Measurements from ENCODE around the gene LPP. TPM values are rescaled to one million over a fixed set of nuclear protein-coding genes. Genes with fewer than 3 reads are reported as not detected.

LPP gene
- total RNA-seq, 1 donor from 2014 or later: 79.6 TPM

- intact Hi-C loops (cut with micrococcal nuclease): no loop called here
Measured at GRCh38 chr3:188243124-188243795, 89.3 kb downstream of the LPP start.

GRCh38 chr3:188244395-188244861 lies 90.5 kb downstream of the LPP start:
- intact Hi-C loops (cut with micrococcal nuclease): no loop called here

DNA sequence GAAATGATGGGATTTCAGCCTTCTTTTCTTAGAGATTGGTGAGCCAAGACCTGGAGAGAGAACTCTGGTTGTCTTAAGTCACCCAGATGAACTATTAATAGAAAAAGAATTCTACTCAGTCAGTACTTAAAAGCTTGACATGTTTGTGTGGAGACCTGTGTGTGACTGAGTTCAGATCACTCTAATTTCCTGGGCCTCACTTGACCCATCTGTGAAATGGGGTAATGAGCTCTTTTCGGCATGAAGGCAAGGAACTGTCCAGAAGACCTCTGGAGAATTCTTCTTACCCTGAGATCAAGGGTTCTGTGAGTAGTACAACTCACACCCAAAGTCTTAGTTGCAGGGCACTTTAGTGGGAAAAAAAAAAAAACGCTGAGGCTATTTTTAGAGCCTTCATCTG lies 92.9 kb downstream of the LPP start:
- intact Hi-C loops (cut with micrococcal nuclease): no loop called here

DNA sequence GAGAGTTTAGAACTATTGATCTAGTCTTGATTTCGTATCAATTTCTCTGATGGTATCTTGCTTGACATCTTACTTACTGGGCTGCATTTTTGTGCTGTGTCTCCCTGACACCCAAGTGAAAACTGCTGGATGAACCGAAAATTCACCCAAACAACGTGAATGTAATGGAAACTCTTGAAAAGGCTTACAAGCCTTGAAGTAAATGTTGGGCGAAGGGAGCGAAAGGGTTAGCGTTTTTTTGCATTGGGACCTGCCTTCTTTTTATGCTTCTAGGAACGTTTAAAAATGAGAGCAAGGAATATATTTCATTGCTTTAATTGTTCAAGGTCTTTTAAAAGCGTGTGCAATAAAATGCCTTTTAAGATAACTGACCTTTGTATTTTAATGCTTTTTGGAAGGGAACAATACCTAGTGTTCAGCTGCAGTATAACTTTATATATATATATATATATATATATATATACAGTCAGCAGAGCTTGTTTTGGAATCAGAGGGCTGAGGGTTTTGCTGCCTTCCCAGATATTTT lies 94.1 kb downstream of the LPP start:
- intact Hi-C loops (cut with micrococcal nuclease): no loop called here

- intact Hi-C loops (cut with micrococcal nuclease): no loop called here
Measured at GRCh38 chr3:188253123-188253793, 99.3 kb downstream of the LPP start.

DNA sequence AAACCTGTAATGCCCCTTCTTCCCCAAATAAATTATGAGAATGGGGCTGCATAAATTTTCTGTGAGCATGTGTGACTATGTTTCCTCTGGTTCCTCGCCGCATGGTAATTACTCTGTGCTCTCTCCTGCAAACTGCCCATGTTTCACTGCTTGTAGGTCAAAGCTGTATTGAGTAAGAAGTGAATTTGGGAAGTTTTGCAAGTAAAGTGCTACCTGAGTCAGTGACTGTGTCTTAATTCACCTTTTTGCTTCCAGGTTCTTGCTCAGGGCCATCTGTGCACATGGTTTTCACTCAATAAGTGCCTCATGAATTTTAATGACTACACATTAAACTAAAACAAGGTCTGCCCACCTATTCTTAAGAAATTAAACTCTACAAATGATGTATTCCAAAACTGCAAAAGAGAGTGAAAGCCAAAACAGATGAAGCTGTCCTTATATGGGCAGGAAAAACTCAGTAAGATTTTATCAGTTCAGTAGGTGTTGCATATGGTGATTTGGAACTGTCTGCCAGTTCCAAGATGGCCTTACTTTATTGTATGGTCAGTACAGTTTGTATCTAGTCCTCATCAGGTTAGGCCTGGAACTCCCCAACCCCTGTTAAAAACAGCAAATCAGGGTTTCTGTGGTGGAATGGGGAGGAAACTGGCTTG lies 100.0 kb downstream of the LPP start:
- intact Hi-C loops (cut with micrococcal nuclease): no loop called here

- intact Hi-C loops (cut with micrococcal nuclease): no loop called here
Measured at GRCh38 chr3:188254520-188255070, 100.6 kb downstream of the LPP start.

- intact Hi-C loops (cut with micrococcal nuclease): no loop called here
Measured at GRCh38 chr3:188255190-188255589, 101.2 kb downstream of the LPP start.

DNA sequence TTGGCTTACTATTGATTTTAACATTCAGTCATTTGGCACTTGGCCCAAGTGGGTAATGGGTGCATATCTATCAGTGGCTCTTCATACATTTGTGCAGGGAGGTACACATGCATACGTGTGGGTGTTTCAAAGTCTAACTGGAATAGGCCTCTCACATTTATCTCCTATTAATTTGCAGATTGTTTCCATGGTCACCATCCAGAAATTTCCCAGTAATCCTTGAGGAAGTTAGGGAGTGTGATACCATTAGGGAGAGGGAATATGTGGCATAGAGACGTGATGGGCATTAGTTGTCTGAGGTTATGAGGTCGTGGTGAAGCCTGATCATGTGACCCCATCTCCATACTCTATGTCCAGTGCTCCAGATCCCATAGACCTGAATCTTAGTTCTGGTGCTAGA lies 102.8 kb downstream of the LPP start:
- intact Hi-C loops (cut with micrococcal nuclease): no loop called here

DNA sequence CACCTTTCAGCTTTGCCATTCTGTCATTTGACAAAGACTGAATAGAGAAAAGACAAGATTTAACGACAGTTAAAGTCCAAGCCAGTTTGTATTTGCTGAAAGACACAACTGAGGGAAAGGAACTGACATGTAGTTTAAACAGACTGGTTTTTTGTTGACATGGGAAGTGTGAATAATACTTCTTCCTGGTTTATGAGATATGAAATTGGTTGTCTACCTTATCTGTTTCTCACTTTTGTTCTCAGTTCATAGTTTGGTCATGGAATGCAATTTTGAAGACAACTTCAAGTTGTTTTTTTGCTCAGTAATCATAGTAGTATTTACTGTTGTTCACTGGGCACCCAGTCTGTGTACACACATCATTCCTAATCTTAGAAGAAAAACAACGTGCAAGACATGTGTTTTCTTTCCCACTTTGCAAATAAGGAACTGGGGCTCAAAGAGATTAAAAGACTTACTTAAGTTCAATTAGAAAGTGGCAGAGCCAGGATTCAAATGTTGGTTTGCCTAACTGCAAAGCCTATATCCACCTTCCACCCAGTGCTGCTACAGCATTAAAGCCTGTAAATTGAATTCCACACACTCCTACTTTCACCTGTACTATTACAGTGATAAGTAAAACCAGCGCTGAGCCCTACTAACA lies 103.5 kb downstream of the LPP start:
- intact Hi-C loops (cut with micrococcal nuclease): no loop called here

- intact Hi-C loops (cut with micrococcal nuclease): no loop called here
Measured at GRCh38 chr3:188259191-188259590, 105.2 kb downstream of the LPP start.

GRCh38 chr3:188259596-188259995 lies 105.6 kb downstream of the LPP start:
- intact Hi-C loops (cut with micrococcal nuclease): no loop called here

- intact Hi-C loops (cut with micrococcal nuclease): no loop called here
Measured at GRCh38 chr3:188261011-188261410, 107.1 kb downstream of the LPP start.

DNA sequence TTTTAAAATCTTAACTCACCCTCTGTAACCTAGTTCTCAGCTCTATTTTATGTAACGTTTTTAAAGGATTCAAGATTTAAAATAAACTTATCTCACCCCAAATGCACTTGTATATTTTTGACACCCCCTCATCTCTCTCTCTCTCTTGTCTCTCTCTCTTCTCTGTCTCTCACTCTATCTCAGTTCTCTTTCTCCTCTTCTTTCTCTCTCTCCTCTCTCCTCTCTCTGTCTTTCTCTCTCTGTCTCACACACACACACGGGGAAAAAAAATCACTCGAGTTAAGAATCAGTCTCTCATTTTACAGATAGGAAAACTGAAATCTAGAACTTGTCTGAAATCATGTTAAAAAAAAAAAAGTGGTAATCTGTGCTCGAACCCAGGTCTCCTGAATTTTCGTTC lies 108.5 kb downstream of the LPP start:
- intact Hi-C loops (cut with micrococcal nuclease): no loop called here

DNA sequence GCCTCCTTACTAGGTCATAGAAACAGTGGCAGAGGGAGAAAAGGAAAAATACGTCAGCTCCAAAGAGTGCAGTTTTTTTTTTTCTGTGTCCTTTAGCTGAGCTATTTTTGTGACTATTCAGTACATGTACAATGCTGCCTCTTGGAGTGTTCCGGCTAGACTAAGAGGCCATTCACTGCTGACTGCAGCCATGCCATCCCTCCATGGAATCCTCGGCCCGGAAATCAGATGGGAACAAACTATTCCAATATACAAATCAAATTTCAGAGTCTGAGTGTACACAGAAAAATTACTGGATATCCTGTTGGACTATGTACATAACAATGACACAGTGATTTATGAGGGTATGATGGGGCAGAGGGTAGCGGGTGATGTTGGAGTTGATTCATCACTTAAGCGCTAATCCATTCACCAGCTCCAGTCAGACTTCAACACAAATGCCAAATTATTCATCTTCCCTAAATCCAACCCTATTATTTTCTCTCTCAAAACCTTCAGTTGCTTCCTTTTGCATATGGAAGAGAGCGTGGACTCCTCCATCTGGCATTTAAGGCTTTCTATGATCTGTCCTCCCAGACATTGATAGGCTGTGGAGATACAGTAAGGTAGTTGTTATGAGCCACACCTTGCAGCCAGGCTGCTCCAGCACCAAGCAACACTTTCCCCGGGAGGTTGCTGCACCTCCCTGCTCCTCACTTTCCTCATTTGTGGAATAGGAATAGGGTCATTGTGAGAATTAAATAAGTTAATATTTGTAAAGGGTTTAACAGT lies 109.1 kb downstream of the LPP start:
- intact Hi-C loops (cut with micrococcal nuclease): no loop called here

GRCh38 chr3:188264226-188265207 lies 110.6 kb downstream of the LPP start:
- intact Hi-C loops (cut with micrococcal nuclease): no loop called here

DNA sequence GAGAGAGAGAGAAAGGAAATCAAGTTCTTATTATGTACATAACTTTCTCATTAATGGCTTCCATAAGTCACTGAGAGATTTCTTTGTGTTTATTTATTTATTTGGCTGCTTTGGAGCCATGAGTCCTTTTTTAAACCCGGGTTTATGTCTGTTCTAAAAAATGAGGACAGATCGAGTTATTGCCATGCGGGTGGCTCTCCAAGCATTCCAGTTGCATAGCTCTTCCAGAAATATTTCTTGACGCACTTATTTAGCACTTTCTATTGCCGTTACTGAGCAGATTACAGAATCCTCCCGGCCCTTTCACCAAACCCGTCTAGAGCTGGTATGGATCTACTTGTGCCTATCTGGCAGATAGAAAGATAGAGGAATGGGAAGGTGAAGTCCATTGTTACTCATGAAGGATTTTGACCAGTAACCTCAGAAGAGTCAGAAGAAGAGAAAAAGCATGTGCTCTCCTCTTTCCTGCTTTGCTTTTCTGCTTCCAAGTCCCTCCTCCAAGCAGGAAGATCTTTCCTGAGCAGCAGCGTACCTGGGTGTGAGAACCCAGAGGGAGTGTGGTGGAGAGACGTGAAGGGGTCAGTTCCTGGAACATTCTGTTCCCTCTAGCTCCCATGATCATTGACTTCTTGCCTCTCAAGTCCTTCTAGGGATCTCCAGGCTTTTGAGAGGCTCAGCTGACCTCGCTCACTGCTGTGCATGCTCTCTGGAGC lies 112.8 kb downstream of the LPP start:
- intact Hi-C loops (cut with micrococcal nuclease): no loop called here

- intact Hi-C loops (cut with micrococcal nuclease): no loop called here
Measured at GRCh38 chr3:188267790-188268335, 113.9 kb downstream of the LPP start.

GRCh38 chr3:188268336-188268735 lies 114.4 kb downstream of the LPP start:
- intact Hi-C loops (cut with micrococcal nuclease): no loop called here

Data from T-helper 2 cell treated with Interferon-gamma antibody and Interleukin-4, amounts not matched to agents 100 ng/mL and 5 ng/mL, for 36 hours (primary cell).